ENCODE data around the gene CLTCL1.

GRCh38 chr22:19213442-19214077 lies 78.0 kb downstream of the CLTCL1 start:
- TF ChIP-seq TARDBP (IDR thresholded peaks at IDR 0.05) (no peak), FOXK2 (IDR thresholded peaks at IDR 0.05) (no peak), SP1 (IDR thresholded peaks at IDR 0.05) (no peak), ZNF384 (IDR thresholded peaks at IDR 0.05) (no peak), ARNT (IDR thresholded peaks at IDR 0.05) (no peak), L3MBTL2 (conservative IDR thresholded peaks at IDR 0.05) (no peak), FOXA1 (IDR thresholded peaks at IDR 0.05) (no peak), LEF1 (IDR thresholded peaks at IDR 0.05; ENCODE audit: borderline replicate concordance) (no peak), SUZ12 (IDR thresholded peaks at IDR 0.05) (no peak), BHLHE40 (IDR thresholded peaks at IDR 0.05; ENCODE audit: borderline replicate concordance) (no peak), NFRKB (IDR thresholded peaks at IDR 0.05) (no peak), HDGF (IDR thresholded peaks at IDR 0.05; ENCODE audit: borderline replicate concordance) (no peak), FOXM1 (IDR thresholded peaks at IDR 0.05; ENCODE audit: borderline replicate concordance) (no peak)

Data from HEK293T (cell line).